HG03571 (cell line): ENCODE measurements around the gene PITPNC1.
"Not testable (repeated sequence)": the region's sequence is repeated elsewhere in the genome, so short reads cannot be mapped to it uniquely, and the experiment has no call there.

ENCODE experiments used
- ATAC-seq: cut with Tn5 transposase; IDR thresholded peaks from one replicate; pipeline ENCODE4 v1.9.1; 2021; ENCODE audit not compliant: unreplicated experiment

PITPNC1 gene

GRCh38 chr17:67642488-67642887, 265.4 kb downstream of the PITPNC1 start:
- ATAC-seq: no peak

- ATAC-seq: no peak
Observed at GRCh38 chr17:67644061-67644460, 267.0 kb downstream of the PITPNC1 start.

- ATAC-seq: not testable (repeated sequence)
Observed at GRCh38 chr17:67645195-67645594, 268.1 kb downstream of the PITPNC1 start.

- no peak for ATAC-seq
Observed at GRCh38 chr17:67646472-67646871, 269.4 kb downstream of the PITPNC1 start.

- peak; percentile 37 for ATAC-seq
Observed at GRCh38 chr17:67647482-67647881, 270.4 kb downstream of the PITPNC1 start.

- ATAC-seq: no peak
Observed at GRCh38 chr17:67648032-67648905, 271.2 kb downstream of the PITPNC1 start.

- ATAC-seq: not testable (repeated sequence)
Observed at GRCh38 chr17:67648906-67649295, 271.8 kb downstream of the PITPNC1 start.

GRCh38 chr17:67649891-67650290, 272.8 kb downstream of the PITPNC1 start:
- no peak for ATAC-seq

GRCh38 chr17:67651218-67651579, 274.1 kb downstream of the PITPNC1 start:
- ATAC-seq: not testable (repeated sequence)

GRCh38 chr17:67652433-67652832, 275.4 kb downstream of the PITPNC1 start:
- ATAC-seq: no peak

GRCh38 chr17:67655478-67656148, 278.5 kb downstream of the PITPNC1 start:
- no peak for ATAC-seq

- ATAC-seq: no peak
Observed at GRCh38 chr17:67656494-67657203, 279.6 kb downstream of the PITPNC1 start.

- ATAC-seq: no peak
Observed at GRCh38 chr17:67657596-67657995, 280.5 kb downstream of the PITPNC1 start.

- ATAC-seq: no peak
Observed at GRCh38 chr17:67658265-67658664, 281.2 kb downstream of the PITPNC1 start.

- ATAC-seq: no peak
Observed at GRCh38 chr17:67659028-67659427, 281.9 kb downstream of the PITPNC1 start.

- ATAC-seq: no peak
Observed at GRCh38 chr17:67662712-67663111, 285.6 kb downstream of the PITPNC1 start.

GRCh38 chr17:67663457-67663856, 286.4 kb downstream of the PITPNC1 start:
- no peak for ATAC-seq

- ATAC-seq: no peak
Observed at GRCh38 chr17:67666028-67666427, 288.9 kb downstream of the PITPNC1 start.

- no peak for ATAC-seq
Observed at GRCh38 chr17:67666710-67667109, 289.6 kb downstream of the PITPNC1 start.

- ATAC-seq: no peak
Observed at GRCh38 chr17:67671493-67671892, 294.4 kb downstream of the PITPNC1 start.

- ATAC-seq: no peak
Observed at GRCh38 chr17:67672592-67673335, 295.7 kb downstream of the PITPNC1 start.
